SK-N-SH treated with all-trans-retinoic acid at 6 μM for 48 hours (cell line): ENCODE data around the gene KYAT1.
"Not testable (repeated sequence)": the region's sequence is repeated elsewhere in the genome, so short reads cannot be mapped to it uniquely, and the experiment has no call there.

Source experiments
- ATAC-seq: fragments of 200-7000 bp; cut with Tn5 transposase; 3 replicates; pipeline ENCODE4 v1.9.1; 2020; ENCODE audit warnings: mild to moderate bottlenecking, moderate library complexity
- BACH2 ChIP-seq: fragments of 250-450 bp; sonication (Bioruptor Pico); IDR thresholded peaks from 2 replicates; pipeline ENCODE4 v1.9.0; 2021; ENCODE audit warnings: mild to moderate bottlenecking, borderline replicate concordance
- CSDC2 ChIP-seq: fragments of 250-450 bp; sonication (Bioruptor Pico); IDR thresholded peaks from 2 replicates; pipeline ENCODE4 v1.5.0; 2020; ENCODE audit warnings: mild to moderate bottlenecking, moderate library complexity
- ESRRG ChIP-seq: fragments of 250-450 bp; sonication (Bioruptor Pico); IDR thresholded peaks from 2 replicates; pipeline ENCODE4 v1.6.1; 2021; ENCODE audit warnings: mild to moderate bottlenecking
- GLIS3 ChIP-seq: fragments of 250-450 bp; sonication (Bioruptor Pico); IDR thresholded peaks from 2 replicates; pipeline ENCODE4 v1.5.0; 2020; ENCODE audit warnings: mild to moderate bottlenecking, moderate library complexity
- ISL1 ChIP-seq: fragments of 250-450 bp; sonication (Bioruptor Pico); IDR thresholded peaks from 2 replicates; pipeline ENCODE4 v2.1.2; 2022; ENCODE audit warnings: mild to moderate bottlenecking, moderate library complexity
- OSR1 ChIP-seq: fragments of 250-450 bp; sonication (Bioruptor Pico); IDR thresholded peaks from 2 replicates; pipeline ENCODE4 v1.8.0; 2022; ENCODE audit warnings: moderate library complexity, mild to moderate bottlenecking, inconsistent platforms
- PPARA ChIP-seq: fragments of 250-450 bp; sonication (Bioruptor Pico); IDR thresholded peaks from 2 replicates; pipeline ENCODE4 v1.5.0; 2020; ENCODE audit warnings: mild to moderate bottlenecking, borderline replicate concordance
- RARB ChIP-seq: fragments of 250-450 bp; sonication (Bioruptor Pico); IDR thresholded peaks from 2 replicates; pipeline ENCODE4 v1.8.0; 2021; ENCODE audit warnings: mild to moderate bottlenecking, moderate library complexity
- SNAI2 ChIP-seq: fragments of 250-450 bp; sonication (Bioruptor Pico); IDR thresholded peaks from 2 replicates; pipeline ENCODE4 v1.5.0; 2020; ENCODE audit warnings: mild to moderate bottlenecking, moderate library complexity
- TCF4 ChIP-seq: fragments of 250-450 bp; sonication (Bioruptor Pico); IDR thresholded peaks from 2 replicates; pipeline ENCODE4 v1.8.0; 2021; ENCODE audit warnings: mild to moderate bottlenecking, moderate library complexity, borderline replicate concordance
- TOX ChIP-seq: fragments of 250-450 bp; sonication (Bioruptor Pico); IDR thresholded peaks from 2 replicates; pipeline ENCODE4 v1.8.0; 2021; ENCODE audit warnings: mild to moderate bottlenecking, moderate library complexity, borderline replicate concordance
- ZFP3 ChIP-seq: fragments of 250-450 bp; sonication (Bioruptor Pico); IDR thresholded peaks from 2 replicates; pipeline ENCODE4 v1.5.0; 2020; ENCODE audit warnings: mild to moderate bottlenecking, moderate library complexity
- ZFP30 ChIP-seq: fragments of 450-650 bp; formaldehyde crosslinking; IDR thresholded peaks from 2 replicates; pipeline ENCODE4 v1.5.0; 2022; ENCODE audit warnings: mild to moderate bottlenecking, moderate library complexity
- ZNF565 ChIP-seq: fragments of 450-650 bp; formaldehyde crosslinking; conservative IDR thresholded peaks from 2 replicates; pipeline ENCODE4 v1.5.0; 2020; ENCODE audit warnings: low read depth, mild to moderate bottlenecking, moderate library complexity
- ZNF8 ChIP-seq: fragments of 450-650 bp; formaldehyde crosslinking; IDR thresholded peaks from 2 replicates; pipeline ENCODE4 v1.5.0; 2020; ENCODE audit warnings: mild to moderate bottlenecking, moderate library complexity
- TF ChIP-seq, protein P1 (sequence below): fragments of 250-450 bp; sonication (Bioruptor Pico); IDR thresholded peaks from 2 replicates; pipeline ENCODE4 v1.5.1; 2020; ENCODE audit warnings: low read depth, mild to moderate bottlenecking, moderate library complexity
- TF ChIP-seq, protein P2 (sequence below): fragments of 250-450 bp; sonication (Bioruptor Pico); IDR thresholded peaks from 2 replicates; pipeline ENCODE4 v1.5.0; 2020; ENCODE audit warnings: mild to moderate bottlenecking, moderate library complexity
- TF ChIP-seq, protein P3 (sequence below): fragments of 250-450 bp; sonication (Bioruptor Pico); IDR thresholded peaks from 2 replicates; pipeline ENCODE4 v1.8.0; 2021; ENCODE audit warnings: low read depth, mild to moderate bottlenecking, moderate library complexity, borderline replicate concordance
- TF ChIP-seq, protein P4 (sequence below): fragments of 250-450 bp; sonication (Bioruptor Pico); IDR thresholded peaks from 2 replicates; pipeline ENCODE4 v1.5.1; 2021; ENCODE audit warnings: mild to moderate bottlenecking, moderate library complexity
- TF ChIP-seq, protein P5 (sequence below): fragments of 250-450 bp; sonication (Bioruptor Pico); IDR thresholded peaks from 2 replicates; pipeline ENCODE4 v1.8.0; 2020; ENCODE audit warnings: mild to moderate bottlenecking, moderate library complexity, borderline replicate concordance

Gene KYAT1

DNA sequence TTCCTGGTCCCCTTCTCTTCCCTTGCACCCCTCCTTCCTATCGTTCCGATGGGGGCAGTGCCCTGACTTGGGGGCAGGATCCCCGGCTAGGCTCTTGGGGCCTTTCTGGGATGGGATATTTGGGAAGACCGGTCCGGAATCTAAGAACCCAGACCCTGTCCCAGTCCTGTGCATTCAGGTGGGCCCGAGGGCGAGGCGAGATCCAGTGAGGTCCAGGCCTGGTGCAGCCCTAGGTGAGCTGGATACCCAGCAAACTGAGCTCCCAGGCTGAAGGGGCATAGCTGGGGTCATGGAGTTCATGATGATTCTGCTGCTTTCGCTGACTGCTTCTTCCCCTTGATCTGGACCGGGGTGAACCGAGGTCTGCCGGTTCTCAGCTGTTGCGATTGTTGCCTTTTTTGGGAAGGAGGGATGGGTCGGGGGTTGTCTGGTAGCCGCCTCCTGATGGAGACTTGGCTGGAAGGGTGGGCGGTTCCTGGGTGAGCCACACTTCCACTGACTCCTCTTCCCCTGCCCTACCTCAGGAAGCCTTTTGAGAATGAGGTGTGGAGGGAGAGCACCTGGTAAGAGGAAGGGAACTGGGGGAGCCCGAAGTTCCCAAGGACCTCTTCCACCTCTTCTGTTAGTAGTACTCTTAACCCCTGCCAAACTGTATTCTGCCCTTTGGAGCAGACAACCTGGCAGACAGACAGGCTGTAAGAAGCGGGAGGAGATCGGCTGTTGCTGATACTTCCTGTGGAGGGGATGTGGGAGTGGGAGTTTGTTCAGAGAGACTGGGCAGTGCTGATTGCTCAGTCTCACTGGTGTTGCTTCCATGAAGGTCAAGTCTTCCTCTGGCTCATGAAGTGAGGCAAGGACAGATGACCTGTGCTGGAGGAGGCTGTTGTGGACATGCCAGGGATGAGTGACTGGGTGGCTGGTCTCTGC, 1.2 kb upstream of the KYAT1 start (continued):
- TF ChIP-seq, protein P1, sequence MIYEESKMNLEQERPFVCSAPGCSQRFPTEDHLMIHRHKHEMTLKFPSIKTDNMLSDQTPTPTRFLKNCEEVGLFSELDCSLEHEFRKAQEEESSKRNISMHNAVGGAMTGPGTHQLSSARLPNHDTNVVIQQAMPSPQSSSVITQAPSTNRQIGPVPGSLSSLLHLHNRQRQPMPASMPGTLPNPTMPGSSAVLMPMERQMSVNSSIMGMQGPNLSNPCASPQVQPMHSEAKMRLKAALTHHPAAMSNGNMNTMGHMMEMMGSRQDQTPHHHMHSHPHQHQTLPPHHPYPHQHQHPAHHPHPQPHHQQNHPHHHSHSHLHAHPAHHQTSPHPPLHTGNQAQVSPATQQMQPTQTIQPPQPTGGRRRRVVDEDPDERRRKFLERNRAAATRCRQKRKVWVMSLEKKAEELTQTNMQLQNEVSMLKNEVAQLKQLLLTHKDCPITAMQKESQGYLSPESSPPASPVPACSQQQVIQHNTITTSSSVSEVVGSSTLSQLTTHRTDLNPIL (CRISPR knock-in tag): no peak
- TF ChIP-seq BACH2 (CRISPR knock-in tag) (no peak), TOX (CRISPR knock-in tag) (no peak)

DNA sequence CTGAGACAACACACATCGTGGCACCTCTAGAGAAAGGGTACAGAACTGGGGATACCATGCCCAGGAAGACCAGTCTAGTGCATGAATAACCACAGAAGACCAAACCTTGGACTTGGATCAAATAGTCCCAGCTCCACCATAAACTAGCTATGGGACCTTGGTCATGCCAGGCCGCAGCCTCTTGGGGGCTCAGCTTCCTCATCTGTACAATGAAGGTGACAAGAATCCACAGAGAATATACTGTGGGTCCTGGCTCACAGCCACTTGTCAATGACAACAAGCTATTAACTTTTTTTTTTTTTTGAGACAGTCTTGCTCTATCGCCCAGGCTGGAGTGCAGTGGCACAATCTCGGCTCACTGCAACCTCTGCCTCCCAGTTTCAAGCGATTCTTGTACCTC, 3.9 kb downstream of the KYAT1 start:
- ATAC-seq: no peak
- TF ChIP-seq, protein P2, sequence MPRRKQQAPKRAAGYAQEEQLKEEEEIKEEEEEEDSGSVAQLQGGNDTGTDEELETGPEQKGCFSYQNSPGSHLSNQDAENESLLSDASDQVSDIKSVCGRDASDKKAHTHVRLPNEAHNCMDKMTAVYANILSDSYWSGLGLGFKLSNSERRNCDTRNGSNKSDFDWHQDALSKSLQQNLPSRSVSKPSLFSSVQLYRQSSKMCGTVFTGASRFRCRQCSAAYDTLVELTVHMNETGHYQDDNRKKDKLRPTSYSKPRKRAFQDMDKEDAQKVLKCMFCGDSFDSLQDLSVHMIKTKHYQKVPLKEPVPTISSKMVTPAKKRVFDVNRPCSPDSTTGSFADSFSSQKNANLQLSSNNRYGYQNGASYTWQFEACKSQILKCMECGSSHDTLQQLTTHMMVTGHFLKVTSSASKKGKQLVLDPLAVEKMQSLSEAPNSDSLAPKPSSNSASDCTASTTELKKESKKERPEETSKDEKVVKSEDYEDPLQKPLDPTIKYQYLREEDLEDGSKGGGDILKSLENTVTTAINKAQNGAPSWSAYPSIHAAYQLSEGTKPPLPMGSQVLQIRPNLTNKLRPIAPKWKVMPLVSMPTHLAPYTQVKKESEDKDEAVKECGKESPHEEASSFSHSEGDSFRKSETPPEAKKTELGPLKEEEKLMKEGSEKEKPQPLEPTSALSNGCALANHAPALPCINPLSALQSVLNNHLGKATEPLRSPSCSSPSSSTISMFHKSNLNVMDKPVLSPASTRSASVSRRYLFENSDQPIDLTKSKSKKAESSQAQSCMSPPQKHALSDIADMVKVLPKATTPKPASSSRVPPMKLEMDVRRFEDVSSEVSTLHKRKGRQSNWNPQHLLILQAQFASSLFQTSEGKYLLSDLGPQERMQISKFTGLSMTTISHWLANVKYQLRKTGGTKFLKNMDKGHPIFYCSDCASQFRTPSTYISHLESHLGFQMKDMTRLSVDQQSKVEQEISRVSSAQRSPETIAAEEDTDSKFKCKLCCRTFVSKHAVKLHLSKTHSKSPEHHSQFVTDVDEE: no peak
- TF ChIP-seq TOX (CRISPR knock-in tag): no peak
- no peak for TF ChIP-seq CSDC2 (CRISPR knock-in tag)
- TF ChIP-seq ZFP3 (CRISPR knock-in tag): no peak
- TF ChIP-seq SNAI2: no peak
- no peak for TF ChIP-seq GLIS3 (CRISPR knock-in tag)
- no peak for TF ChIP-seq OSR1
- TF ChIP-seq RARB (CRISPR knock-in tag): no peak
- TF ChIP-seq, protein P3, sequence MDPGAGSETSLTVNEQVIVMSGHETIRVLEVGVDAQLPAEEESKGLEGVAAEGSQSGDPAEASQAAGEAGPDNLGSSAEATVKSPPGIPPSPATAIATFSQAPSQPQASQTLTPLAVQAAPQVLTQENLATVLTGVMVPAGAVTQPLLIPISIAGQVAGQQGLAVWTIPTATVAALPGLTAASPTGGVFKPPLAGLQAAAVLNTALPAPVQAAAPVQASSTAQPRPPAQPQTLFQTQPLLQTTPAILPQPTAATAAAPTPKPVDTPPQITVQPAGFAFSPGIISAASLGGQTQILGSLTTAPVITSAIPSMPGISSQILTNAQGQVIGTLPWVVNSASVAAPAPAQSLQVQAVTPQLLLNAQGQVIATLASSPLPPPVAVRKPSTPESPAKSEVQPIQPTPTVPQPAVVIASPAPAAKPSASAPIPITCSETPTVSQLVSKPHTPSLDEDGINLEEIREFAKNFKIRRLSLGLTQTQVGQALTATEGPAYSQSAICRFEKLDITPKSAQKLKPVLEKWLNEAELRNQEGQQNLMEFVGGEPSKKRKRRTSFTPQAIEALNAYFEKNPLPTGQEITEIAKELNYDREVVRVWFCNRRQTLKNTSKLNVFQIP (CRISPR knock-in tag): no peak
- TF ChIP-seq ZFP30 (CRISPR knock-in tag): no peak
- no peak for TF ChIP-seq TCF4 (CRISPR knock-in tag)
- TF ChIP-seq PPARA (CRISPR knock-in tag): no peak
- TF ChIP-seq, protein P4, sequence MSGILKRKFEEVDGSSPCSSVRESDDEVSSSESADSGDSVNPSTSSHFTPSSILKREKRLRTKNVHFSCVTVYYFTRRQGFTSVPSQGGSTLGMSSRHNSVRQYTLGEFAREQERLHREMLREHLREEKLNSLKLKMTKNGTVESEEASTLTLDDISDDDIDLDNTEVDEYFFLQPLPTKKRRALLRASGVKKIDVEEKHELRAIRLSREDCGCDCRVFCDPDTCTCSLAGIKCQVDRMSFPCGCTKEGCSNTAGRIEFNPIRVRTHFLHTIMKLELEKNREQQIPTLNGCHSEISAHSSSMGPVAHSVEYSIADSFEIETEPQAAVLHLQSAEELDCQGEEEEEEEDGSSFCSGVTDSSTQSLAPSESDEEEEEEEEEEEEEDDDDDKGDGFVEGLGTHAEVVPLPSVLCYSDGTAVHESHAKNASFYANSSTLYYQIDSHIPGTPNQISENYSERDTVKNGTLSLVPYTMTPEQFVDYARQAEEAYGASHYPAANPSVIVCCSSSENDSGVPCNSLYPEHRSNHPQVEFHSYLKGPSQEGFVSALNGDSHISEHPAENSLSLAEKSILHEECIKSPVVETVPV: no peak
- TF ChIP-seq ZNF8 (CRISPR knock-in tag): no peak
- no peak for TF ChIP-seq BACH2 (CRISPR knock-in tag)

DNA sequence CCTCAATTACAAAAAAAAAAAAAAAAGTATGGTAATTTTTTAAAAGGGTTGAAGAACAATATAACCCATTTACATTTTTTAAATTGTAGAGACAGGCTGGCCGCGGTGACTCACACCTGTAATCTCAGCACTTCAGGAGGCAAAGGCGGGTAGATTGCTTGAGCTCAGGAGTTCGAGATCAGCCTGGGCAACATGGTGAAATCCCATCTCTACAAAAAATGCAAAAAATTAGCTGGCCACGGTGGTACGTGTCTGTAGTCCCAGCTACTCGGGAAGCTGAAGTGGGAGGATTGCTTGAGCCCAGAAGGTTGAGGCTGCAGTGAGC, 10.8 kb downstream of the KYAT1 start:
- not testable (repeated sequence) for ATAC-seq

DNA sequence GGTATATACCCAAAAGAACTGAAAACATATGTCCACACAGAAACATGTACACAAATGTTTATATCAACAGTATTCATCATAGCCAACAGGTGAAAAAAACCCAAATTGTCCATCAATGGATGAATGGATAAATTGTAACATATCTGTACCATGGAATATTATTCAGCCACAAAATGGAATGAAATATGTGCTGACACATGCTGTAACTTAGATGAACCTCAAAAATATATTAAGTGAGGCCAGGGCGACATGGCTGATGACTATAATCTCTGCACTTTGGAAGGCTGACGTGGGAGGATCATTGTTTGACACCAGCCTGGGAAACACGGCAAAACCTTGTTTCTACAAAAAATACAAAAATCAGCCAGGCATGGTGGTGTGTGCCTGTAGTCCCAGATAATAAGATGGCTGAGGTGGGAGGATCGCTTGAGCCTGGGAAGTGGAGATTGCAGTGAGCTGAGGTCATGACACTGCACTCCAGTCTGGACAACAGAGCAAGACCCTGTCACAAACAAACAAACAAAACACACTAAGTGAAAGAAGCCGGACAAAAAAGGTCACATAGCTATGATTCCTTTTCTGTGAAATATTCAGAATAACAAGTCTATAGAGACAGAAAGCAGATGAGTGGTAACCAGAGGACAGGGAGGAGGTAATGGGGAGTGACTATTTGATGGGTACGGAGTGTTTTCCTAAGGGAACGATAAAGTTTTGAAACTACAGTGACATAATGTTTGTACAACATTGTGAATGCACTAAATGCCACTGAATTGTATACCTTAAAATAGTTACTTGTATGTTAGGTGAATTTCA, 11.4 kb downstream of the KYAT1 start:
- ATAC-seq: no peak

More for the DNA sequence above, 11.4 kb downstream of the KYAT1 start:
- TF ChIP-seq ISL1 (CRISPR knock-in tag) (no peak), BACH2 (CRISPR knock-in tag) (no peak), ESRRG (CRISPR knock-in tag) (no peak), PPARA (CRISPR knock-in tag) (no peak), ZNF565 (CRISPR knock-in tag) (no peak), ZFP3 (CRISPR knock-in tag) (no peak)
- TF ChIP-seq, protein P3 (CRISPR knock-in tag): no peak
- TF ChIP-seq, protein P4: no peak
- TF ChIP-seq, protein P1 (CRISPR knock-in tag): no peak
- TF ChIP-seq, protein P5, sequence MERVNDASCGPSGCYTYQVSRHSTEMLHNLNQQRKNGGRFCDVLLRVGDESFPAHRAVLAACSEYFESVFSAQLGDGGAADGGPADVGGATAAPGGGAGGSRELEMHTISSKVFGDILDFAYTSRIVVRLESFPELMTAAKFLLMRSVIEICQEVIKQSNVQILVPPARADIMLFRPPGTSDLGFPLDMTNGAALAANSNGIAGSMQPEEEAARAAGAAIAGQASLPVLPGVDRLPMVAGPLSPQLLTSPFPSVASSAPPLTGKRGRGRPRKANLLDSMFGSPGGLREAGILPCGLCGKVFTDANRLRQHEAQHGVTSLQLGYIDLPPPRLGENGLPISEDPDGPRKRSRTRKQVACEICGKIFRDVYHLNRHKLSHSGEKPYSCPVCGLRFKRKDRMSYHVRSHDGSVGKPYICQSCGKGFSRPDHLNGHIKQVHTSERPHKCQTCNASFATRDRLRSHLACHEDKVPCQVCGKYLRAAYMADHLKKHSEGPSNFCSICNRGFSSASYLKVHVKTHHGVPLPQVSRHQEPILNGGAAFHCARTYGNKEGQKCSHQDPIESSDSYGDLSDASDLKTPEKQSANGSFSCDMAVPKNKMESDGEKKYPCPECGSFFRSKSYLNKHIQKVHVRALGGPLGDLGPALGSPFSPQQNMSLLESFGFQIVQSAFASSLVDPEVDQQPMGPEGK (CRISPR knock-in tag): no peak
- TF ChIP-seq, all 23 proteins: peak for 0
